Measurements from ENCODE around the gene SHISA8. TPM values are rescaled to one million over a fixed set of nuclear protein-coding genes. Genes with fewer than 3 reads are reported as not detected.

Gene SHISA8
- total RNA-seq: under 1 TPM in 1 of 6 donors, not detected in 5; 0.17 TPM

- no peak within 1 kb of the TSS for H3K27ac ChIP-seq
- peaks cover 0 to 69% (median 57%) of the 10 kb centered on the region in 4 donors for H3K27me3 ChIP-seq
- H3K9me3 ChIP-seq: no peaks in the 10 kb centered on the region
- H3K36me3 ChIP-seq: no peaks in the 10 kb centered on the region
- peak within 1 kb of the TSS in 3 of 4 donors; percentile 37 to 48 (median 47) for H3K4me3 ChIP-seq
- 7 to 12% methylated on average over 10 to 44 of the region's 63 CpGs for WGBS, 2 donors
- H3K4me1 ChIP-seq: peaks cover 43 to 58% (median 48%) of the 10 kb centered on the region in 4 donors
- ATAC-seq (ENCODE audit: low FRiP score in 2 of 2): peak in 1 of 2 donors; percentile 43
- TF ChIP-seq EP300 (IDR thresholded peaks at IDR 0.05) (no peak), POLR2A (IDR thresholded peaks at IDR 0.05) (no peak), CTCF (IDR thresholded peaks at IDR 0.05) (no peak), POLR2AphosphoS5 (IDR thresholded peaks at IDR 0.05) (no peak)
- DNase-seq: peak in 1 of 2 donors; percentile 92
Measured at GRCh38 chr22:41915035-41915785, at the start of gene SHISA8. Gene SHISA8, minus strand, starts transcription at chr22:41915074. Its CDS starts 407 bp downstream, at chr22:41914667.

GRCh38 chr22:41964112-41964491 is 49.2 kb upstream of the SHISA8 start:
- WGBS, 2 donors: 45 to 59% methylated on average over 5 of the region's 5 CpGs
- DNase-seq (no peak), ATAC-seq (ENCODE audit: low FRiP score in 2 of 2) (peak; percentile 37 to 60)
- H3K4me1 ChIP-seq: peaks cover 0 to 24% (median 7%) of the 10 kb centered on the region in 4 donors
- H3K36me3 ChIP-seq: no peaks in the 10 kb centered on the region
- H3K27ac ChIP-seq: peak overlapping the region in 2 of 4 donors; percentile 21 to 50
- H3K27me3 ChIP-seq: no peaks in the 10 kb centered on the region
- TF ChIP-seq POLR2AphosphoS5 (IDR thresholded peaks at IDR 0.05) (no peak), POLR2A (IDR thresholded peaks at IDR 0.05) (no peak), CTCF (IDR thresholded peaks at IDR 0.05) (no peak), EP300 (IDR thresholded peaks at IDR 0.05) (no peak)
- no peaks in the 10 kb centered on the region for H3K9me3 ChIP-seq
- no peak overlapping the region for H3K4me3 ChIP-seq

- ATAC-seq (ENCODE audit: low FRiP score in 2 of 2): peak; percentile 43 to 82
- no peaks in the 10 kb centered on the region for H3K27me3 ChIP-seq
- peak overlapping the region in 2 of 4 donors; percentile 7 to 21 for H3K27ac ChIP-seq
- 49 to 57% methylated on average over 9 of the region's 9 CpGs for WGBS, 2 donors
- H3K4me1 ChIP-seq: peaks cover 0 to 19% (median 7%) of the 10 kb centered on the region in 4 donors
- H3K4me3 ChIP-seq: no peak overlapping the region
- no peaks in the 10 kb centered on the region for H3K36me3 ChIP-seq
- no peaks in the 10 kb centered on the region for H3K9me3 ChIP-seq
- TF ChIP-seq EP300 (IDR thresholded peaks at IDR 0.05) (no peak), POLR2A (IDR thresholded peaks at IDR 0.05) (no peak), CTCF (IDR thresholded peaks at IDR 0.05) (no peak), POLR2AphosphoS5 (IDR thresholded peaks at IDR 0.05) (no peak)
- DNase-seq: peak in 1 of 2 donors; percentile 72
Measured at GRCh38 chr22:41963453-41964111, 48.7 kb upstream of the SHISA8 start.

- Histone ChIP-seq H3K4me3 (peak overlapping the region in 2 of 4 donors; percentile 35 to 36), H3K9me3 (no peaks in the 10 kb centered on the region), H3K4me1 (peaks cover 6 to 18% (median 10%) of the 10 kb centered on the region in 4 donors), H3K27ac (no peak overlapping the region), H3K36me3 (no peaks in the 10 kb centered on the region), H3K27me3 (no peaks in the 10 kb centered on the region)
- TF ChIP-seq POLR2A (IDR thresholded peaks at IDR 0.05): no peak
- TF ChIP-seq CTCF (IDR thresholded peaks at IDR 0.05): peak in 1 of 6 experiments; percentile 5
- no peak for TF ChIP-seq EP300 (IDR thresholded peaks at IDR 0.05)
- no peak for TF ChIP-seq POLR2AphosphoS5 (IDR thresholded peaks at IDR 0.05)
- DNase-seq (peak in 1 of 2 donors; percentile 54), ATAC-seq (ENCODE audit: low FRiP score in 2 of 2) (peak in 1 of 2 donors; percentile 9)
- 78 to 82% methylated on average over 7 to 14 of the region's 23 CpGs for WGBS, 2 donors
Measured at GRCh38 chr22:41957941-41958556, 43.2 kb upstream of the SHISA8 start.

All from upper lobe of left lung (tissue), 6 donors.